HepG2 (cell line): ENCODE results near the gene MX2. TPM values are rescaled to one million over a fixed set of nuclear protein-coding genes. Genes with fewer than 3 reads are reported as not detected.

ENCODE experiments used
- ATAC-seq: fragments of 200-7000 bp; cut with Tn5 transposase; 3 replicates; pipeline ENCODE4 v1.9.1; 2020; ENCODE audit warnings: mild to moderate bottlenecking, moderate library complexity
- BruUV-seq: library from RNA; stranded (reverse); fragments of 400-500 nt; replicated peaks from 2 replicates; lab custom pipeline; 2021; lab: Mats Ljungman, UMichigan
- CTCF ChIA-PET: fragments of 300-600 bp; formaldehyde crosslinking; extraction: SDS; loops from one replicate; lab custom pipeline; 2021; ENCODE audit warnings: low total read pairs, inconsistent platforms, low intra/inter-chr PET ratio; lab: Yijun Ruan, JAX
- POLR2A ChIA-PET: fragments of 350-600 bp; sonication (Branson Sonifier 250); formaldehyde crosslinking; loops from one replicate; lab custom pipeline; 2020; ENCODE audit warnings: antibody characterized with exemption, inconsistent platforms; lab: Yijun Ruan, JAX
- DNase-seq: peaks from one replicate; pipeline ENCODE4 v3.0.0-alpha.2; 2015; ENCODE audit warnings: low spot score
- FAIRE-seq: peaks from 3 replicates; lab custom pipeline; 2011; peaks lifted over from hg19 to GRCh38; lab: Jason Lieb, UNC
- H2AFZ ChIP-seq: one replicate; pipeline ENCODE4 v1.6.1; 2011; ENCODE audit warnings: low read length, inconsistent platforms
- H3K27ac ChIP-seq: fragments of 300-600 bp; 3 replicates; pipeline ENCODE4 v1.8.0; 2011; ENCODE audit warnings: mixed run types, mild to moderate bottlenecking, mixed read lengths, low read length, inconsistent platforms; ENCODE audit not compliant: insufficient read depth; ENCODE audit errors: extremely low read length
- H3K27me3 ChIP-seq, 2 experiments: fragments of 200-600 bp in 1 of 2; 2 replicates in 1 of 2; 3 replicates in 1 of 2; pipeline versions ENCODE4 v1.6.0 to v1.8.0; 2011; ENCODE audit warnings: low read length in 2 of 2, mild to moderate bottlenecking in 2 of 2, moderate library complexity in 2 of 2, inconsistent platforms in 1 of 2; ENCODE audit not compliant: insufficient read depth in 2 of 2, control insufficient read depth in 1 of 2
- H3K36me3 ChIP-seq, 2 experiments: fragments of 200-600 bp in 1 of 2; replicated peaks in 1 of 2; 2 replicates in 1 of 2; 3 replicates in 1 of 2; pipeline versions ENCODE4 v1.5.1 to v1.8.0; 2011; ENCODE audit warnings: low read length in 2 of 2, inconsistent platforms in 1 of 2; ENCODE audit not compliant: insufficient read depth in 2 of 2, control insufficient read depth in 1 of 2
- H3K4me1 ChIP-seq: 2 replicates; pipeline ENCODE4 v1.5.1; 2012; ENCODE audit warnings: low read length, inconsistent platforms; ENCODE audit not compliant: insufficient read depth
- H3K4me2 ChIP-seq: 2 replicates; pipeline ENCODE4 v1.6.0; 2011; ENCODE audit warnings: low read depth, low read length, inconsistent platforms
- H3K4me3 ChIP-seq, 3 experiments: fragments of 200-600 bp in 1 of 3; sonication (generic), shearing (Covaris generic) in 1 of 3; replicated peaks in 1 of 3; 2 replicates each; pipeline ENCODE4 v1.5.1; 2011 to 2016; ENCODE audit warnings: low read length in 3 of 3, inconsistent platforms in 2 of 3, low read depth in 2 of 3, mild to moderate bottlenecking in 2 of 3, control low read depth in 1 of 3, mixed read lengths in 1 of 3; ENCODE audit not compliant: insufficient read depth in 1 of 3
- H3K79me2 ChIP-seq: one replicate; pipeline ENCODE4 v1.6.1; 2011; ENCODE audit warnings: low read length, inconsistent platforms; ENCODE audit not compliant: insufficient read depth
- H3K9ac ChIP-seq: 2 replicates; pipeline ENCODE4 v1.6.0; 2011; ENCODE audit warnings: mild to moderate bottlenecking, low read depth, low read length, inconsistent platforms; ENCODE audit not compliant: insufficient read depth
- H3K9me3 ChIP-seq: 2 replicates; pipeline ENCODE4 v1.5.1; 2012; ENCODE audit warnings: mild to moderate bottlenecking, low read length
- H4K20me1 ChIP-seq: 2 replicates; pipeline ENCODE4 v1.6.0; 2011; ENCODE audit warnings: inconsistent platforms, mild to moderate bottlenecking, low read length, moderate library complexity; ENCODE audit not compliant: insufficient read depth
- CEBPG ChIP-seq: IDR thresholded peaks from 2 replicates; pipeline ENCODE4 v1.6.1; 2016
- EHMT2 ChIP-seq: fragments of 200-600 bp; sonication (generic); IDR thresholded peaks from 2 replicates; pipeline ENCODE4 v1.7.0; 2017; ENCODE audit warnings: antibody characterized with exemption, low read depth, low read length, borderline replicate concordance
- FOXK1 ChIP-seq: sonication (generic); formaldehyde crosslinking; IDR thresholded peaks from 2 replicates; pipeline ENCODE4 v1.4.0; 2020; ENCODE audit warnings: low read depth, missing genetic modification reagents, borderline replicate concordance
- GFI1 ChIP-seq: sonication (generic); formaldehyde crosslinking; IDR thresholded peaks from 2 replicates; pipeline ENCODE4 v1.5.0; 2020; ENCODE audit warnings: missing genetic modification reagents, mild to moderate bottlenecking, borderline replicate concordance
- MYPOP ChIP-seq: sonication (generic); formaldehyde crosslinking; IDR thresholded peaks from 2 replicates; pipeline ENCODE4 v1.8.1; 2023; ENCODE audit warnings: mild to moderate bottlenecking, moderate library complexity, missing genetic modification reagents
- RNF2 ChIP-seq: fragments of 450-650 bp; conservative IDR thresholded peaks from 2 replicates; pipeline ENCODE4 v1.6.1; 2016; ENCODE audit warnings: low read depth
- SP140L ChIP-seq: sonication (generic); formaldehyde crosslinking; IDR thresholded peaks from 2 replicates; pipeline ENCODE4 v1.4.0; 2020; ENCODE audit warnings: missing genetic modification reagents, borderline replicate concordance
- TFDP1 ChIP-seq: IDR thresholded peaks from 2 replicates; pipeline ENCODE4 v1.6.1; 2016; ENCODE audit warnings: missing compliant biosample characterization, missing genetic modification reagents, borderline replicate concordance
- ZBTB1 ChIP-seq: sonication (generic); formaldehyde crosslinking; IDR thresholded peaks from 2 replicates; pipeline ENCODE4 v1.4.0; 2020; ENCODE audit warnings: missing genetic modification reagents, borderline replicate concordance
- ZNF251 ChIP-seq: sonication (generic); formaldehyde crosslinking; IDR thresholded peaks from 2 replicates; pipeline ENCODE4 v1.9.0; 2021; ENCODE audit warnings: mild to moderate bottlenecking, missing genetic modification reagents
- ZNF766 ChIP-seq: sonication (generic); formaldehyde crosslinking; IDR thresholded peaks from 2 replicates; pipeline ENCODE4 v1.5.0; 2020; ENCODE audit warnings: missing genetic modification reagents, borderline replicate concordance
- WGBS: methylation state at CpG from one replicate; pipeline ENCODE4 v1.1.6; 2017; ENCODE audit warnings: low lambda C conversion rate; 5-methylcytosine and 5-hydroxymethylcytosine counted together
- in situ Hi-C: cut with HindIII; loops from 2 replicates; pipeline ENCODE4 v1.10.0; 2017; ENCODE audit warnings: low pct_unique_long_range_greater_than_20kb; ENCODE audit not compliant: extremely low pct_ligation_motif_present
- intact Hi-C: fragments of 100-400 bp; cut with micrococcal nuclease; formaldehyde crosslinking; loops from one replicate; pipeline ENCODE4 v1.10.0; 2022; ENCODE audit not compliant: unreplicated experiment
- polyA plus RNA-seq, 8 experiments: library from polyadenylated mRNA; depleted of rRNA in 3 of 8; stranded (reverse) in 7 of 8; unstranded in 1 of 8; fragments of >200 nt; fragmentation: Illumina TruSeq in 4 of 8; extraction: Trizol in 4 of 8; gene quantifications; 2 replicates each; pipeline versions ENCODE4 v1.2.1 to v1.2.3, GENCODE V29; 2011 to 2016; ENCODE audit warnings: low read depth in 4 of 8, missing spikeins in 1 of 8, mixed read lengths in 1 of 8; ENCODE audit not compliant: insufficient read depth in 1 of 8
- total RNA-seq, 5 experiments: library from RNA; depleted of rRNA; stranded (reverse); fragments of >200 nt; fragmentation: Illumina TruSeq; extraction: Trizol; gene quantifications; 2 replicates each; pipeline ENCODE4 v1.2.3, GENCODE V29; 2016; ENCODE audit warnings: low read depth in 1 of 5

Gene MX2
- total and polyA plus RNA-seq, 2 of the 13 experiments (the other 11 are each of a cell fraction or from before 2014, with no cell fraction given), result 24.0 to 35.7 TPM

- H3K4me3 ChIP-seq, result no peak overlapping the region
- 85% methylated on average over 3 of the region's 3 CpGs for WGBS
- no peaks in the 10 kb centered on the region for H3K36me3 ChIP-seq
- intact Hi-C loops, result no loop called here
- no peaks in the 10 kb centered on the region for H4K20me1 ChIP-seq
- H3K27me3 ChIP-seq, result no peaks in the 10 kb centered on the region
- in situ Hi-C loops, result no loop called here
- FAIRE-seq, result no peak
- no peaks in the 10 kb centered on the region for H3K9me3 ChIP-seq
- ChIA-PET POLR2A (no interaction called here), CTCF (no interaction called here)
- no peaks in the 10 kb centered on the region for H3K79me2 ChIP-seq
- ATAC-seq, result no peak
- TF ChIP-seq SP140L (no peak), RNF2 (no peak), ZNF251 (CRISPR knock-in tag) (no peak), TFDP1 (CRISPR knock-in tag) (no peak), MYPOP (CRISPR knock-in tag) (no peak), EHMT2 (no peak), GFI1 (CRISPR knock-in tag) (no peak), ZNF766 (no peak), ZBTB1 (CRISPR knock-in tag) (no peak), FOXK1 (no peak), CEBPG (no peak)
- DNase-seq, result no peak
- no peak overlapping the region for H3K4me2 ChIP-seq
- H3K4me1 ChIP-seq, result no peaks in the 10 kb centered on the region
- no peak overlapping the region for H3K9ac ChIP-seq
- H2AFZ ChIP-seq, result no peak overlapping the region
- BruUV-seq, result no TSS peak
- no peak overlapping the region for H3K27ac ChIP-seq
These were observed 91.4 kb downstream of the MX2 start for GRCh38 chr21:41453198-41453597.
